ENCODE data around the gene PAM.

DNA sequence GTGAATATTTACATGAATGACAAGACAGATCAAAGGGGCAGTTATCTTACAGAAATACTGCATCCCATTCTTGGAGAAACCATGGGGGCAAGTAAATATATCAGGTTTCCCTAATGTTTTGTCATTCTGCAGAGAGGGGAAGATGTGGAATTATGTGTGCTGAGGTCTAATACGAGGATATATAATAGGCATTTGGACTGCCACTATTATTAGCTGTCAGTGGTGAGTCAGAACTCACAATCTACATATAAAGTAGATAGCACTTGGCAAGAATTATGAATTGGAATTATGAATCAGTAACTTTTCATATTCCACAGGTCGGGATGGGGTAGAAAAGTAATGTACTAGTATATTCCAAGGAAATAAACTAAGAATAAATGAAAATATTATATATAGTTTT, 243.1 kb downstream of the PAM start:
- TF ChIP-seq, protein P1, sequence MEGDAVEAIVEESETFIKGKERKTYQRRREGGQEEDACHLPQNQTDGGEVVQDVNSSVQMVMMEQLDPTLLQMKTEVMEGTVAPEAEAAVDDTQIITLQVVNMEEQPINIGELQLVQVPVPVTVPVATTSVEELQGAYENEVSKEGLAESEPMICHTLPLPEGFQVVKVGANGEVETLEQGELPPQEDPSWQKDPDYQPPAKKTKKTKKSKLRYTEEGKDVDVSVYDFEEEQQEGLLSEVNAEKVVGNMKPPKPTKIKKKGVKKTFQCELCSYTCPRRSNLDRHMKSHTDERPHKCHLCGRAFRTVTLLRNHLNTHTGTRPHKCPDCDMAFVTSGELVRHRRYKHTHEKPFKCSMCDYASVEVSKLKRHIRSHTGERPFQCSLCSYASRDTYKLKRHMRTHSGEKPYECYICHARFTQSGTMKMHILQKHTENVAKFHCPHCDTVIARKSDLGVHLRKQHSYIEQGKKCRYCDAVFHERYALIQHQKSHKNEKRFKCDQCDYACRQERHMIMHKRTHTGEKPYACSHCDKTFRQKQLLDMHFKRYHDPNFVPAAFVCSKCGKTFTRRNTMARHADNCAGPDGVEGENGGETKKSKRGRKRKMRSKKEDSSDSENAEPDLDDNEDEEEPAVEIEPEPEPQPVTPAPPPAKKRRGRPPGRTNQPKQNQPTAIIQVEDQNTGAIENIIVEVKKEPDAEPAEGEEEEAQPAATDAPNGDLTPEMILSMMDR (IDR thresholded peaks at IDR 0.05): no peak
- TF ChIP-seq EP300 (IDR thresholded peaks at IDR 0.05): no peak
- TF ChIP-seq POLR2A (IDR thresholded peaks at IDR 0.05): no peak
